Kidney tubule cell (primary cell): ENCODE results near the gene APOL2.
"Not testable (repeated sequence)": the region's sequence is repeated elsewhere in the genome, so short reads cannot be mapped to it uniquely, and the experiment has no call there.

Experiments used
- DNase-seq: peaks from one replicate; pipeline ENCODE4 v3.0.0-alpha.2; 2018; ENCODE audit warnings: low spot score

Gene APOL2

GRCh38 chr22:36243986-36244385, 4.7 kb upstream of the APOL2 start:
- no peak for DNase-seq

GRCh38 chr22:36239150-36239400, 252 bp downstream of the APOL2 start:
- DNase-seq: no peak

GRCh38 chr22:36238373-36239149, 766 bp downstream of the APOL2 start:
- DNase-seq: no peak

- peak; percentile 38 for DNase-seq
Observed at GRCh38 chr22:36237462-36238372, 1.6 kb downstream of the APOL2 start.

GRCh38 chr22:36236388-36237319, 2.7 kb downstream of the APOL2 start:
- no peak for DNase-seq

- no peak for DNase-seq
Observed at GRCh38 chr22:36235585-36235984, 3.7 kb downstream of the APOL2 start.

- DNase-seq: no peak
Observed at GRCh38 chr22:36234919-36235318, 4.4 kb downstream of the APOL2 start.

GRCh38 chr22:36234213-36234612, 5.1 kb downstream of the APOL2 start:
- no peak for DNase-seq

GRCh38 chr22:36233796-36234195, 5.5 kb downstream of the APOL2 start:
- no peak for DNase-seq

- no peak for DNase-seq
Observed at GRCh38 chr22:36232715-36233401, 6.5 kb downstream of the APOL2 start.

GRCh38 chr22:36231051-36231450, 8.3 kb downstream of the APOL2 start:
- not testable (repeated sequence) for DNase-seq

GRCh38 chr22:36229649-36230048, 9.7 kb downstream of the APOL2 start:
- not testable (repeated sequence) for DNase-seq

GRCh38 chr22:36228944-36229343, 10.4 kb downstream of the APOL2 start:
- no peak for DNase-seq

- not testable (repeated sequence) for DNase-seq
Observed at GRCh38 chr22:36228369-36228768, 11.0 kb downstream of the APOL2 start.

GRCh38 chr22:36227806-36228205, 11.5 kb downstream of the APOL2 start:
- DNase-seq: no peak

GRCh38 chr22:36227396-36227795, 11.9 kb downstream of the APOL2 start:
- no peak for DNase-seq

- no peak for DNase-seq
Observed at GRCh38 chr22:36226189-36226588, 13.1 kb downstream of the APOL2 start.

- no peak for DNase-seq
Observed at GRCh38 chr22:36225333-36225922, 13.9 kb downstream of the APOL2 start.

GRCh38 chr22:36224245-36224644, 15.1 kb downstream of the APOL2 start:
- peak; percentile 50 for DNase-seq

- no peak for DNase-seq
Observed at GRCh38 chr22:36223504-36223903, 15.8 kb downstream of the APOL2 start.

GRCh38 chr22:36222887-36223450, 16.4 kb downstream of the APOL2 start:
- no peak for DNase-seq
